HG03521 (cell line): ENCODE measurements around the gene PCNT.

ENCODE experiments used
- ATAC-seq: cut with Tn5 transposase; IDR thresholded peaks from one replicate; pipeline ENCODE4 v1.9.1; 2021; ENCODE audit warnings: mild to moderate bottlenecking, moderate library complexity; ENCODE audit not compliant: unreplicated experiment

PCNT gene

DNA sequence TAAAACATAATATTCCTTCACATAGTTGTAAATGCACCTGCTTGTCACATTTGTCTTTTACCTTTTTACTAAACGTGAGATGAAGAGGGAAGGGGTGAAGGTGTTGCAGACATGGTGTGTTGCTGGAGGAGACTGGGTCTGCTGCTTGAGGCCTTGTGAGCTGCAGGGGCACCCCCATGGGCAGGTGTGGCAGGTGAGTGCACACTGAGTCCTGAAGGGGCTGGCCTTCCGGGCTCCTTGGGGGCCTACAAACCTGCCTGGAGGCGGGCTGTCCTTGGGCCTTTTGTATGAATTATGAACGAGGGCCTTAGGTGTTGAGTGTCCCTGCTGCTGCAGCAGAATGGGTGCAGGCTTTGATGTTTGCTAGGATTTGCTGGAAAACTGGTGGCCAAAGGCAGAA is 3.8 kb downstream of the PCNT start:
- no peak for ATAC-seq

DNA sequence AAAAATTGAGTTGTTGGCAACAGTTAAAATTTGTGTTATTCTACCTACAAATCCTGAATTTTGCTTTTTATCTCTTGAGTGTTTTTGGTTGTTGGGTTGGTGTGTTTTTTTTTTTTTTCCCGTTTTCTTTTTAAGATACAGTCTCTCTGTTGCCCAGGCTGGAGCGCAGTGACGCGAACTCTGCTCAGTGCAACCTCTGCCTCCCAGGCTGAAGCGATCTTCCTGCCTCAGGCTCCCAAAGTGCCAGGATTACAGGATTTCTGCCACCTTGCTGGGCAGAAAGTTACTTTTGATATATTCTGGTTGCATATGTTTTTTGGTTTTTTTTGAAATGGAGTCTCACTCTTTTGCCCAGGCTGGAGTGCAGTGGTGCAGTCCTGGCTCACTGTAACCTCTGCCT is 4.2 kb downstream of the PCNT start:
- ATAC-seq = no peak

DNA sequence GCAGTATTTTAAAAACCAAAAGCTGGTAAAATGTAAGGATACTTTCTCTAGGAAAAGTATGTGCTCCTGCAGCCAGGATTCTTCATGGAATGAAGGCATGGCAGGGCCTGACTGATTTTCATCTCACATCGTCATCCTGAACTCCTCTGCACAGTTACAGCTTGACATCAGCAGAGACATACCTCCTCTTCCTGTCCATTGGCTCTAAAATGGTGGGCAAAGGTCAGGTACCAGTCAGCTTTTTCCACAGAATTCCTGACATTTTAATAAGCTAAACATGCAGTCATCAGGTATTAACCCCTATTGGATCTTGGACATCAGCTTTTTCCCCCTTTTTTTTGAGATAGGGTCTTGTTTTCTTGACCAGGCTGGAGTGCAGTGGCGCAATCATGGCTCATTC is 5.8 kb downstream of the PCNT start:
- no peak for ATAC-seq

DNA sequence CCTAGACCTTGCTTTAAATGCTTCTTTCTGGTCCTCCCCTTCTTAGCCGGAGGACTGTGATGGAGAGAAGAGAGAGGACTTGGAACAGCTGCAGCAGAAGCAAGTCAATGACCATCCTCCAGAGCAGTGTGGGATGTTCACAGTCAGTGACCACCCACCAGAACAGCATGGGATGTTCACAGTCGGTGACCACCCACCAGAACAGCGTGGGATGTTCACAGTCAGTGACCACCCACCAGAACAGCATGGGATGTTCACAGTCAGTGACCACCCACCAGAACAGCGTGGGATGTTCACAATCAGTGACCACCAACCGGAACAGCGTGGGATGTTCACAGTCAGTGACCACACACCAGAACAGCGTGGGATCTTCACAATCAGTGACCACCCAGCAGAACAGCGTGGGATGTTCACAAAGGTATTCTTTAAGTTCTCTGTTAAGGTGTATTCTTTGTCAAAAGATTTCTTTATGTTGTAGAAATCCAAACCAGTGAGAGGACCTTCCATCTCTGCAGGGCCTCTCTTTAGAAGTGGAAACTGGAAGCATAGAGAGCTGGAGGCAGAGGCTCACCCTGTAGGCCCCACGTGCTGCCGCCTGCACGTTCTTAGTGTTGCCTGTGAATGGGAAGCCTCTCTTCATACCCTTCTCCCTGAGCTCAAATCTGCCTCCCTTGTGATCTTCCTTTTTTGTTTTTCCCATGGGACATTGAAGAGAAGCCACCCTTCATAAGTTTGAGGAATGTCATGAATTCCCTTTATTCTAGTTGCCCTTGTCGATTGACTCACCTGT is 10.6 kb downstream of the PCNT start:
- no peak for ATAC-seq

DNA sequence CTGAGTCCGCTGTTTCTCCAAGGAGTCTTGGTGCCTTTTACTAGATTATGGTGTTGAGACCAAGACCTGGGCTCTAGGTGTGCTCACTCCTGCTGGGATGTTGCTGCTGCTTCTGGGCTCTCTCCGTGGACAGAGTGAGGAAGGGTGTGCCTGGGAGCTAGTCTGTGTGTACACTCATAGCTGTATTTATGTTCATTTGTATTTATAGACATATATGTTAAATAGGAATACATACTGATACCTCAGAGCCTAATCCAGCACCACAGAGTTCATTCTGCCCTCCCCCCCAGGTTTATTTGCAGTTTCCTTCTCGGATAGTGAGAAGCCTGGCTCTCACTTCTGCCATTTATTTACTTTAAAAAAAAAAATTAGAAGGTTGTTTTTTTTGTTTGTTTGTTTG is 12.6 kb downstream of the PCNT start:
- ATAC-seq = no peak

DNA sequence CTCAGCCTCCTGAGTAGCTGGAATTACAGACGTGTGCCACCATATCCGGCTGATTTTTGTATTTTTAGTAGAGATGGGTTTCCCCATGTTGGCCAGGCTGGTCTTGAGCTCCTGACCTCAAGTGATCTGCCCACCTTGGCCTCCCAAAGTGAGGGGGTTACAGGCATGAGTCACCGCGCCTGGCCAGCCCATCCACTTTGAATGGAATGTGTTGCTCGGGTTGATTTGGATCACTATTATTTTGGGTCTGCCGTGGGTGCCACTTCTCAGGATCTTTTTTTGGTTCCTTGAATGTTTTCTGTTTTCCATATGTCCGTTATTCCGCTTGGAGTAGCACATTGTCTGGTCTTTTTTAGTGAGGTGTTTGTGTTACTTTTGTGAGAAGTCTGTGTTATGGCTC is 17.0 kb downstream of the PCNT start:
- no peak for ATAC-seq

DNA sequence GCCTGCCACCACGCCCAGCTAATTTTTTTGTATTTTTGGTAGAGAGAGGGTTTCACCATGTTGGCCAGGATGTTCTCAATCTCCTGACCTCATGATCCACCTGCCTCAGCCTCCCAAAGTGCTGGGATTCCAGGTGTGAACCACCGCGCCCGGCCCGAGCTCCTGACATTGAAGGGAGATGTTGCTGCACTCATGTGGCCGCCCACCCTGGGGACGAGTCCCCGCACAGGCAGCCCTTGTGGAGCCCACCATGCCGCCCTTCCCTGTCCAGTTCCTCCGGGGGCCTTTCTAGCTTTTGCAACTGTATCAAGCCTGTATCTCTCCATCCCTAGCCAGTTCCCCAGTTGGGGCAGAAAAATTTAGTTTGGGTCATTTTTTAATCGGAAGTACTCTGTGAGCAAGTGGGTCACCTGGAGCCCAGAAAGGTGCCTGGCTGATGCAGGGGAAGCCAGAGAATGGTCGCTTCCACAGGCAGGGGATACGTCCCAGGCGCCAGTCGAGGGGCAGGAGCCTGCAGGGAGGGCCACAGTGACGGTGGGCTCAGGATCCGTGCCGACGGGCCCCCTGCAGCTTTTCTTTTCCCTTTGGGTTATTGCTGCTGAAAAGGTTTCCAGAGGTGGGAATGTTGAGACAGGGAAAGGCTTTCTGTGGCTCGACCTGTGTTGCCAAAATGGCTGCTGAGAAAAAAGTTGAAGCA is 20.4 kb downstream of the PCNT start:
- ATAC-seq = no peak

DNA sequence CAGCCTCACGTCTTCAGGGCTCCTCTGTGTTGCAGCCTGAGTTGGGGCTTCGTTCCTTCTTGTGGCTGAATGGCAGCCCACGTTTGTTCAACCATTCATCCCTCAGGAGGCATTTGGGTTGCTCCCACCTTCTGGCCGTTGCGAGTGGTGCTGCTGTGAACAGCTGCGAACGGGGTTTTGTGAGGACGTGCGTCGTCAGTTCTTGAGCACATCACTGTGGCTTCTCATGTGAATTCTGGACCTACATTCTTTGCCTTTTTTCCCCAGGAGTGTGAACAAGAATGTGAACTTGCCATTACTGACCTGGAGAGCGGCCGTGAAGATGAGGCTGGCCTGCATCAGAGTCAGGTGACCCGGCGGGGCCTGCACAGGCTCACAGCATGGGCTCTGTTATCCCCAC is 21.9 kb downstream of the PCNT start:
- no peak for ATAC-seq

DNA sequence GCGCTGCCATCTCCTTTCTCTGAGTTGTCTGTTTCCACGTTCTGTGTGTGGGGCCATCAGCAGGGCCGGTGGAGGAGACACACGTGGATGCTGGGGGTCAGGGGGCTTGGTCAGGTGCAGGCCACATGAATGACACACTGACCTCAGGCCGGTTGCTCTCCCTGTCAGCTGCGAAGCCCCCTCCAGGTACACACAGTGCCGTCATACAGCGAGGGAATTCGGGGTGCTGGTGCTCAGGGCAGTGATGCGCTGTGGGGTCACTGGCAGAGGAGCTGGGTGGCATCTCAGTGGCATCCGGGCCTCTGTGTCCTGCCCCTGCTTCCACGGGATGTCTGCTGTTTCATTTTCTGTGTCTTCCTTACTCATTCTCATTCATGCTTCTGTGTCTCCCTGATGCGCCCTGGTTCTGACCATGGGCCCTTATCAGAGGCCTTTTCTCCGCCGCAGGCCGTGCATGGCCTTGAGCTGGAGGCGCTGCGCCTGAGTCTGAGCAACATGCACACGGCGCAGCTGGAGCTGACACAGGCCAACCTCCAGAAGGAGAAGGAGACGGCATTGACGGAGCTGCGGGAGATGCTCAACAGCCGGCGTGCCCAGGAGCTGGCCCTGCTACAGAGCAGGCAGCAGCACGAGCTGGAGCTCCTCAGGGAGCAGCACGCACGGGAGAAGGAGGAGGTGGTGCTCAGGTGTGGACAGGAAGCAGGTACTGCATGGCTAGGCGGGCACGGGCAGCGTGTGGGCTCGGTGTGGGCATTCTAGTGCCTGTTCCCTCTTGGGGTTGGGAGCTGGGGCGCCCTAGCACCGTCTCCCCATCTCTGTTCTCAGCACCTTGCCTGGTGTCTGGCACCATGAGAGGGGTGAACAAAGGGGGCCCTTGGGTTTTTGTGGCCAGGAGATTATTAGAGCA is 22.6 kb downstream of the PCNT start:
- ATAC-seq = no peak

DNA sequence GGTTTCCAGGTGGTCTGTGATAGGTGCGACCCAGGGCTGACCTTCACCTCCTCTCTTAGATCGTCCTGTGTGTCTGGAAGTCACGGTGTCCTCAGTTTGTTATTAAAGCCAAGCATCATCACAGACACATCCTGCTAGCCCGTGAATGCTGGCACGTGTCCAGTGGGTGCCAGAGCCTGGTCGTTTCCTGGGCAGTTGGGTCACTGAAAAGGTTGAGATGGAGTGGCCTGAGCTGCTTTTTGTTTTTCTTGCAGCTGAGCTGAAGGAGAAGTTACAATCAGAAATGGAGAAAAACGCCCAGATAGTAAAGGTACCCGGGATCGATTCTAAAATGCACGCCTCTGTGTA is 23.2 kb downstream of the PCNT start:
- ATAC-seq = no peak

DNA sequence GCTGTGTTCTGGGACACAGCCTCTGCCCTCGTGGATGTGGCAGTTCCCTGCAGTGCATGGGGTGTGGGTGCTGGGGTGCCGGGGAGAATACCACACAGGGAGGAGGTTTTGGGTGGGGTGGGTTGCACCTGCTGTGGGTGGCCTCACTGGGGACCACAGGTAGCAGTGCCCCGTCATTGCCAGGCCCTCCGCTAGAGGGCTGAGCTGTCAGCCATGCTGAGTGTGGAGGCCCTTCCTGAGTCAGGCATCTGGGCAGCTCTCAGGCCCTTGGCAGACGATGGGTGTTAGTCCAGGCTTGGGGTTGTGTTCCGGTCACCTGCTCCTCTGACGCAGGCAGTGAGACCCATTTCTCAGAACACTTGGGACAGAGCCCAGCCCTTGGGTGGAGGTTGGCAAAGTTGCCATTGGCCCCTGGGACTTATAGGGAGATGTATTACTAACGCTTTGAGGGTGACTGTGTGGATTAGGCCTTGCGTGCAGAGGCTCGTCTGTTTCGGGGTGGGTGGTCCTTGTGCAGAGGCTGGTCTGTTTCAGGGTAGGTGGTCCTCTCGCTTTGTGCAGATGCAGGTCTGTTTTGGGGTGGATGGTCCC is 23.9 kb downstream of the PCNT start:
- no peak for ATAC-seq

DNA sequence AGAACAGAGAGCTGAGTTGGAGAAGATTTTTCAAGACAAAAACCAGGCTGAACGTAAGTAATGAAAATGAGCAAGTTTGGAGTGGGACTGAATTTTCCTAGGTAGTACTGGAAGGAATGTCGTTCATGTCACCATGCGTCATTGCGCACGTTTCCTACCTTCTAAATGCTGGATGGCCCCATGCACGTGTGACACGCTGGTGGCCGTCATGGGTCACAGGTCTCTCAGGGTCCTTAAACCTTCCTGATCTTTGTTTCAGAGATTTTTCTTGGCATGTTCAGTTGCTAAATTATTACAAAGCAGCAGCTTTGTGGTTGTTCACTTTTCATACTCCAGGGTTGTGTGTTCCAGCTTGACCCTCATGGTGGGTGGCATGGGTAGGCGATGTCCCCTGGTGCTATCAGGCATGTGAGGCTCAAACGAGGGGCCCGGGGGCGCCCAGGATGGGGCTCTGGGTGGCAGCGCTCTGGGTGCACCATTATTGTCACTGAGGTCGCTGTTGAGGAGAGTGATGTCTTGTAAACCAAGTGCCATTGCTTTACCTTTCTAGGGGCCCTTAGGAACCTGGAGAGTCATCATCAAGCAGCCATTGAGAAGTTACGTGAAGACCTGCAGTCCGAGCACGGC is 25.3 kb downstream of the PCNT start:
- ATAC-seq = no peak

DNA sequence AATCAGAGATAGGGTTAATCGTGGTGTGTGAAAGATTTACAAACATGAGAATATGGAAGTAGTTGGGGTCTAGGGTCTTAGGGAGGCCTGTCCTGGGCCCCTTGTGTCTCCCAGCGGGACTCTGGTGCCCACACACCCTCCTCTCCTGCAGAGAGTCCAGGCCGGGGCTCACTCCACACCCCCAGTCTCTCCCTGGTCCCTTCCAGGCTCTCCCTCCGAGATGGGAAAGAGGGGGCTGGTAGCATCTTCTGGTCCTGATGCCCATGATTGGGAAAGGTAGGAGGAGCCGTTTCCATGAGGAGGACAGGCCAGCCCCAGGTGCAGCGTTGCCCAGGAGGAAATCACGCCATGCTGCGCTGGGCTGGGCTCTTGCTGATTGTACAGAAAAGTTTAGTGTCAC is 26.6 kb downstream of the PCNT start:
- no peak for ATAC-seq

DNA sequence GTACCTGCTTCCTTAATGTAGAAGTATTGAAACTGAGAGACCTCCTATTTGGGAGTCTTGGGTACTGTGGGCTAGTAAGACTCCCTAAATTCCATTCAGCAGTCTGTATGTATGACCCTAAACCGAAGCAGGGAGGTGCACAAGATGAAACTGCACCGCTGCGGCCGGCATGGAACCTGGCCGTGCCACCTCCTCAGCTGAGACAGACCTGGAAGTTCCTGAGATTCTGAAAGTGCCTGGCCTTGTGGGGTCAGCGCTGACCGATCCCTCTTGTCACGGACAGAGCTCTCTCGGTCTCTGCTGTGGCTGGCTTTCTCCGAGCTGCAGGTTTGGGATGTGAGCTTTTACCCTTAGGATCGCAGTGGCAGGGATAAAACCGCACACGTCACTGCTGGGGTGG is 27.0 kb downstream of the PCNT start:
- ATAC-seq = no peak

DNA sequence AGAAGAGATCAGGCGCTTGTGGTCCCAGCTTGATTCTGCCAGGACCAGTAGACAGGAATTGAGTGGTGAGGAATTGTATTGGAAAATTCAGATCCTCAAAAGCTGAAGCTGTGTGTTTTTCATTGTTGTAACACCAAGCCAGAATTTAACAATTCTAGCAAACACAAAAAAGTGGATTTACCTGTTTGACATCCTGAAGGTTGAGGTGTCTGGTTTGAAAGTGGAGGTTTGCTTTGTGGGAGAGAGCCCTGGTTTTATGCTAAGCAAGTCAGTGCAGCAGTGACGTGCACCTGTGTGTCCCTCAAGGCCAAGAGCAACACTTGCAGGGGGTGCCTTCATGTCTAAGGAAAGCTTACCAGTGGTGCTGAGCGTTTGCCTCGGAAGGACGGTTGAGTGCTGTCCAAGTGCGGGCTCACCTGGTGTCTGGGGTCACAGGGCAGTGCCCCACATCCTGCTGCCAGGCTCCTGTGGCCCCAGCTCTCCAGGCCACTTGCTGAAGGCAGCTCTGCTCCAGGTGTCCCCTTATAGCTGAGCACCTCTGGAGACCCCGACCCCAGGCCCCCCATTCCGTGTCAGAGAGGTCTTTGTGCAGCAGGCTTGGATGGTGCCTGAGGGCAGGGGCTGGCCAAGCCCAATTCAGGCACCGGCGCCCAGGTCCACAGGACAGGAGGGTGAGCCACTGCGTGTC is 27.7 kb downstream of the PCNT start:
- no peak for ATAC-seq

DNA sequence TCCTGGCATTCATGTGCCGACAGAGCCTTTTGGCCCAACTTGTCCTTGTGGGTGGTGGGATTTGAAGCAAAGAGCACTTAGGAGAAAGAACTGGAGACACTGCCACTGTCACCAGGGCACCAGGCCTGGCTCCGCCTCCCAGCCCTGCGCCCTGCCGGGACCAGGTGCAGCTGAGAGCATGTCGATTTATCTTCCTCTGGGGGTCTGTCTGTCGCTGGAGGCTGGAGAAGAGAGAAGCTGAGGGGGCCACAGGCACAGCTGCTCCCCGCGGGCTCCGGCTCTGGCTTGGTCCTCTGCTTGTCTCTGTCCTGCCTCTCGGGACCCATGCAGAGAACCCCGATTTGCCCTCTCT is 28.2 kb downstream of the PCNT start:
- ATAC-seq = no peak

DNA sequence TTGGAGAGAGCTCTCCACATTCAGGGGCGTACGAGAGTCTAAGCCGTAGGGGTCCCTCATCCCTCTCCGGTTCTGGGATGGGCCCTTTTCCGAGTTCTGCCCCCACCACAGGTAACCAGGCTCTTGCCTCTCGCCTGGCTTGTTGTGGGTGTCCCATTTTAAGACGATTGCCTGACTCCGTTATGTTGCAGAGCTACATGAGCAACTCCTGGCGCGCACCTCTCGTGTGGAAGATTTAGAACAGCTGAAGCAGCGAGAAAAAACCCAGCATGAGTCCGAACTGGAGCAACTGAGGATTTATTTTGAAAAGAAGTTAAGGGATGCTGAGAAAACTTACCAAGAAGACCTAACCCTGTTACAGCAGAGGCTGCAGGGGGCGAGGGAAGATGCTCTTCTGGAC is 29.0 kb downstream of the PCNT start:
- ATAC-seq = no peak

DNA sequence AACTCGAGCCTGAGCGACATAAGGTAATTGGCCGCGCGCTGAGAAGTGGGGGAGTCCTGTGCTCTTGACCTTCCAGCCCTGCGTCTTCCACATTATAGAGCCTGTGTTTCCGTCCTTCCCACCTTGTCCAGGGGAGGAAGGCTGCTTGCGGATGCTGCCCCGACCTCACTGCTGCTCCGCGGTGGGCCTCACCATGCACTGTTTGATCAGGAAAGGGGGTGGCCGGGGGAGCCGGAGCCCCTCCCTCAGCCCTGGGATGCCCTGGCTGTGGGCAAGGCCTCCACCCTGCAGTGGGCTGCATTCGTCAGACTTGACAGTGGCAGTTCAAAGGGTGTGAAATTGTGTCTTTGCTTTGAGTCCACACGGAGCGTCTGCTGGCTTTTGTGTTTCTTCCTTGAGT is 30.1 kb downstream of the PCNT start:
- ATAC-seq = no peak

DNA sequence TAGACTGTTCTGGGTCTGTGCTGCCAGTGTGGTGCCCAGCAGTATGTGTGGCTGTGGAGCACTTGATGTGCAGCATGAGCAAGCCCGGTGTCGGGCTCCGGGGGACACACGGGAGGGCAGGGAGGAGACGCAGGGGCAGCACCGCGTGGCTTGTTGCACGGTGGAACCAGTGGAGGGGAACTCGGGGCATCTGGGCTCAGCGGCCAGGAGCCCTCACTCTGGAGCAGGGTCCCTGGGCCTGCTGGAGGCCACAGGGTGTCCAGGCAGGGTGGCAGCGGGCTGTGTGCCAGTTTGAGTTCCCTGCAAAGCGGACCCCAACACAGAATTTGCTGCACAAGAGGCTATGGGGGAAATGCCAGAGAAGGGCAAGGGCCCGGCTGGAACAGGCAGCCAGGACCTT is 30.6 kb downstream of the PCNT start:
- ATAC-seq = no peak

DNA sequence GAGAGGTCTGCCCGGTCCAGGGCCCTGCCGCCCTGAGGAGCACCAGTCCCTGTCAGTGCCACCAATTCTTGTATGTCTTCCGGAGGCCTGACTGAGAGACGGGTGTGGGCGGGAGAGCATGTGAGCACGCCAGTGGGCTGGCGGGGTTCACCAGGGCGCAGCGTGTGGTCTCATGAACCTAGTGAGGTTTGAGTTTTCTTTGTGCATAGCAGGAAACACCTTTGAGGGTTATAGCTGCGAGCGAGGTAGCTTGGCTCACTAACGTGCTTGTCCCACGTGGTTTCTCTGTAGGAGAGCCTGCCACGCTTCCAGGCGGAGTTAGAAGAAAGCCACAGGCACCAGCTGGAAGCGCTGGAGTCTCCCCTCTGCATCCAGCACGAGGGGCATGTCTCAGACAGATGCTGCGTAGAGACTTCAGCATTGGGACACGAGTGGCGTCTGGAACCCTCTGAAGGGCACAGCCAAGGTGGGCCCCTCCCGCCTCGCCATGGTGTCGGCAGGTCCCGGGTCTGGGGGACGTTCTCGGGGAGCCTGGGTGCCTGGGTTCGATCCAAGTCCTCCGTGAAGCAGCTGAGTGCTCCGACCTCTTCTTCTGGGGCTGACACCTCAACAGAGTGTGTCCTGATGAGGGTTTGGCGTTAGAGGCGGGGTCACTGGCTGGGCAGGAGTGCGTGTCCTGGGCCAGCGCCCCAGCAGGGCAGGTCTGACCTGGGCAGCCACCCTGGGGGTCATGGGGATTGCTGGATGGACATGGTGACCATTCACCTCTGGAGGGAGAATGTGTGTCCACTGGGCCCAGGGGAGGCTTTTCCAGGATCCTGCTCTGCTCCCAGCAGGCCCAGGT is 31.4 kb downstream of the PCNT start:
- no peak for ATAC-seq
